ENCODE results near the gene PASD1. TPM values are rescaled to one million over a fixed set of nuclear protein-coding genes. Genes with fewer than 3 reads are reported as not detected.

PASD1 gene
- total RNA-seq, 1 donor: not detected

DNA sequence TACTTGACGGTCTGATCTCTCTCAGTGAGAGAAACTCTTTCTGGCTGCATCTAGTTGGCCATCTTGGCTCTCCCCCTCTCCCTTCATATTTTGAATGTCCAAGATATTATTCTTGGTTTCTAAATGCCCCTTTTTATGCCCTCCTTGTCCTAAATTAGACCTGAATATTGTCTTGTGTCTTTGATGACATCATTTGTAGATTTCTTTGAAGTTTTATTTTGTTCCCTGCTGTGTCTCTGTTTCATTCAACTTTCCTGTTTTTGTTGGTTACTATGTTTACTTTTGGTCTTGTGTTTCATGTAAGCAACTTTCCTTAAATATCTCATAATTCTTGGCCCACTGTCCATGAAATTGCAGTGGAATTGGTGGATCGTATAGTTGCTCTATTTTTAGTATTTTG, 46.1 kb upstream of the PASD1 start:
- H3K4me1 ChIP-seq (ENCODE audit: insufficient read depth, low read length): no peaks in the 10 kb centered on the region
- H3K4me2 ChIP-seq (ENCODE audit: insufficient read depth, low read length): no peak overlapping the region
- TF ChIP-seq CTCF (IDR thresholded peaks at IDR 0.05; ENCODE audit: extremely low read depth, low read depth, low read length): no peak
- H3K9me3 ChIP-seq (ENCODE audit: low read depth, low read length): no peaks in the 10 kb centered on the region
- H2AFZ ChIP-seq (ENCODE audit: low read length): no peak overlapping the region
- H3K27me3 ChIP-seq (ENCODE audit: insufficient read depth, low read length): no peaks in the 10 kb centered on the region
- no peaks in the 10 kb centered on the region for H3K36me3 ChIP-seq (ENCODE audit: insufficient read depth, low read length)
- no peak overlapping the region for H3K4me3 ChIP-seq (ENCODE audit: insufficient read depth, low read length)
- no peak for DNase-seq (ENCODE audit: insufficient read length, low spot score, missing footprints)
- H3K27ac ChIP-seq (ENCODE audit: low read depth, low read length): no peak overlapping the region
- no peaks in the 10 kb centered on the region for H4K20me1 ChIP-seq (ENCODE audit: insufficient read depth, low read length)
- H3K79me2 ChIP-seq (ENCODE audit: insufficient read depth, low read length): no peaks in the 10 kb centered on the region

GRCh38 chrX:151523351-151523750, 40.1 kb upstream of the PASD1 start:
- TF ChIP-seq CTCF (IDR thresholded peaks at IDR 0.05; ENCODE audit: extremely low read depth, low read depth, low read length): no peak
- no peaks in the 10 kb centered on the region for H3K79me2 ChIP-seq (ENCODE audit: insufficient read depth, low read length)
- no peak overlapping the region for H3K4me2 ChIP-seq (ENCODE audit: insufficient read depth, low read length)

DNA sequence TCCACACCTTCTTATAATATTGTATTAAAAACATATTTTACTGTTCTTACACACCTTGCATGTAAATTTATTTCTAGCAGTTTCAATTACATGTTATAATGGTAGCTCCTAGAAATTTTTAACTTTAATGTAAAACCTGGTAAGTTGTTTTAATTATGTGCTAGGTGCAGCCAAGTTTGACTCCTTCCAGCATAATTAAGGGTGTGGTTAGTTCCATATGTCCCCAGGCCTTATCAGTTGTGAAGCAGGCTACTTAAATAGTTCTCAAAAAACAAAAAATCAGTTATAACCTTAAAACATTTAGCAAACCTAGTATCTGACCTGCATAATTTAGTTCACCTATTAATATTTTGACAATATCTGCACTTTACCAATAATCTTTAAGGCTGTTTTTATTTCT, 26.9 kb upstream of the PASD1 start:
- no peak overlapping the region for H3K4me3 ChIP-seq (ENCODE audit: insufficient read depth, low read length)
- H3K27ac ChIP-seq (ENCODE audit: low read depth, low read length): no peak overlapping the region
- H3K79me2 ChIP-seq (ENCODE audit: insufficient read depth, low read length): no peaks in the 10 kb centered on the region
- H3K4me1 ChIP-seq (ENCODE audit: insufficient read depth, low read length): no peaks in the 10 kb centered on the region
- no peak overlapping the region for H3K4me2 ChIP-seq (ENCODE audit: insufficient read depth, low read length)
- peaks cover 4% of the 10 kb centered on the region for H3K9me3 ChIP-seq (ENCODE audit: low read depth, low read length)
- H4K20me1 ChIP-seq (ENCODE audit: insufficient read depth, low read length): no peaks in the 10 kb centered on the region
- H3K36me3 ChIP-seq (ENCODE audit: insufficient read depth, low read length): no peaks in the 10 kb centered on the region
- no peak for DNase-seq (ENCODE audit: insufficient read length, low spot score, missing footprints)
- no peak for TF ChIP-seq CTCF (IDR thresholded peaks at IDR 0.05; ENCODE audit: extremely low read depth, low read depth, low read length)
- no peaks in the 10 kb centered on the region for H3K27me3 ChIP-seq (ENCODE audit: insufficient read depth, low read length)
- H2AFZ ChIP-seq (ENCODE audit: low read length): no peak overlapping the region

More at GRCh38 chrX:151523351-151523750, 40.1 kb upstream of the PASD1 start:
- Histone ChIP-seq H2AFZ (ENCODE audit: low read length) (no peak overlapping the region), H4K20me1 (ENCODE audit: insufficient read depth, low read length) (no peaks in the 10 kb centered on the region), H3K27me3 (ENCODE audit: insufficient read depth, low read length) (no peaks in the 10 kb centered on the region), H3K4me1 (ENCODE audit: insufficient read depth, low read length) (no peaks in the 10 kb centered on the region), H3K9me3 (ENCODE audit: low read depth, low read length) (no peaks in the 10 kb centered on the region), H3K36me3 (ENCODE audit: insufficient read depth, low read length) (no peaks in the 10 kb centered on the region), H3K4me3 (ENCODE audit: insufficient read depth, low read length) (no peak overlapping the region), H3K27ac (ENCODE audit: low read depth, low read length) (no peak overlapping the region)
- DNase-seq (ENCODE audit: insufficient read length, low spot score, missing footprints): no peak

- no peak for TF ChIP-seq CTCF (IDR thresholded peaks at IDR 0.05; ENCODE audit: extremely low read depth, low read depth, low read length)
- Histone ChIP-seq H3K79me2 (ENCODE audit: insufficient read depth, low read length) (no peaks in the 10 kb centered on the region), H3K4me2 (ENCODE audit: insufficient read depth, low read length) (no peak overlapping the region), H3K4me3 (ENCODE audit: insufficient read depth, low read length) (no peak overlapping the region), H2AFZ (ENCODE audit: low read length) (no peak overlapping the region), H4K20me1 (ENCODE audit: insufficient read depth, low read length) (no peaks in the 10 kb centered on the region), H3K27me3 (ENCODE audit: insufficient read depth, low read length) (no peaks in the 10 kb centered on the region), H3K9me3 (ENCODE audit: low read depth, low read length) (peaks cover 4% of the 10 kb centered on the region), H3K4me1 (ENCODE audit: insufficient read depth, low read length) (no peaks in the 10 kb centered on the region), H3K27ac (ENCODE audit: low read depth, low read length) (no peak overlapping the region), H3K36me3 (ENCODE audit: insufficient read depth, low read length) (no peaks in the 10 kb centered on the region)
- no peak for DNase-seq (ENCODE audit: insufficient read length, low spot score, missing footprints)
Measured at GRCh38 chrX:151537572-151537971, 25.9 kb upstream of the PASD1 start.
